ENCODE measurements around the gene TSPAN19.

DNA sequence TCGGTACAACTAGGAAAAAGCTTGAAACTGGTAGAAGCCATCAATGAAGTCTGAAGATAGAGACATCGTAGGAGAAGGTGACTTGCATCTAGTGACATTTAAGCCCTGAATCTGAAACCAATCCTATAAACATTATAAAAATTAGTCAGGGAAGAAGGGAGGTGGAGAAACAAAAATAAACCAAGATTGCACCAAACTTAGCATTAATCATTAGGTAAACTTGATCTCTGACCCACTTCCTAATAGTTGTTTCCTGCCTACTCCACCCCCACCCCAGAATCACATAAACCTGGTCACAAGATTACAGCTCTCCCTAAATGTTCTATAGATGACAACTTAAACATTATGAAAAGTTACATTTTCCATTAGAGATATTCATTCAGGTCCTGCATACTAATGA lies 40.4 kb downstream of the TSPAN19 start:
- TF ChIP-seq, protein P1, sequence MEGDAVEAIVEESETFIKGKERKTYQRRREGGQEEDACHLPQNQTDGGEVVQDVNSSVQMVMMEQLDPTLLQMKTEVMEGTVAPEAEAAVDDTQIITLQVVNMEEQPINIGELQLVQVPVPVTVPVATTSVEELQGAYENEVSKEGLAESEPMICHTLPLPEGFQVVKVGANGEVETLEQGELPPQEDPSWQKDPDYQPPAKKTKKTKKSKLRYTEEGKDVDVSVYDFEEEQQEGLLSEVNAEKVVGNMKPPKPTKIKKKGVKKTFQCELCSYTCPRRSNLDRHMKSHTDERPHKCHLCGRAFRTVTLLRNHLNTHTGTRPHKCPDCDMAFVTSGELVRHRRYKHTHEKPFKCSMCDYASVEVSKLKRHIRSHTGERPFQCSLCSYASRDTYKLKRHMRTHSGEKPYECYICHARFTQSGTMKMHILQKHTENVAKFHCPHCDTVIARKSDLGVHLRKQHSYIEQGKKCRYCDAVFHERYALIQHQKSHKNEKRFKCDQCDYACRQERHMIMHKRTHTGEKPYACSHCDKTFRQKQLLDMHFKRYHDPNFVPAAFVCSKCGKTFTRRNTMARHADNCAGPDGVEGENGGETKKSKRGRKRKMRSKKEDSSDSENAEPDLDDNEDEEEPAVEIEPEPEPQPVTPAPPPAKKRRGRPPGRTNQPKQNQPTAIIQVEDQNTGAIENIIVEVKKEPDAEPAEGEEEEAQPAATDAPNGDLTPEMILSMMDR (optimal IDR thresholded peaks at IDR 0.05 in 1 of 3, IDR thresholded peaks at IDR 0.05 in 1 of 3, conservative IDR thresholded peaks at IDR 0.05 in 1 of 3; ENCODE audit: extremely low read depth in 1 of 3, insufficient read depth in 2 of 3, low read length in 3 of 3) = no peak
- TF ChIP-seq EZH2 (IDR thresholded peaks at IDR 0.05; ENCODE audit: low read length) = no peak

Data from keratinocyte (primary cell).